ENCODE data around the gene GUCY1A1. TPM values are rescaled to one million over a fixed set of nuclear protein-coding genes. Genes with fewer than 3 reads are reported as not detected.

The GUCY1A1 gene
- total and polyA plus RNA-seq, 5 experiments from 2014 or later = not detected

Other genes with a start within 250 kb of the GUCY1A1 start
- gene GUCY1B1, start 92.2 kb downstream of the GUCY1A1 start, total RNA-seq = not detected
- not detected for gene GUCY1B1, start 92.2 kb downstream of the GUCY1A1 start, polyA plus RNA-seq
- not detected for gene ASIC5, start 199.4 kb downstream of the GUCY1A1 start, total RNA-seq
- gene ASIC5, start 199.4 kb downstream of the GUCY1A1 start, polyA plus RNA-seq = not detected
- gene TDO2, start 236.8 kb downstream of the GUCY1A1 start, total RNA-seq = not detected
- gene TDO2, start 236.8 kb downstream of the GUCY1A1 start, polyA plus RNA-seq = not detected

Data from naive thymus-derived CD8-positive, alpha-beta T cell (primary cell).